ENCODE data around the gene UFL1. TPM values are rescaled to one million over a fixed set of nuclear protein-coding genes. Genes with fewer than 3 reads are reported as not detected.

UFL1 gene
- total and polyA plus RNA-seq, 8 donors: 5.3 to 53.4 (median 17.7) TPM

- H3K4me1 ChIP-seq: no peaks in the 10 kb centered on the region
- DNase-seq: no peak
- peaks cover 0 to 48% (median 16%) of the 10 kb centered on the region in 4 donors for H3K9me3 ChIP-seq
- no peak overlapping the region for H3K27ac ChIP-seq
- H3K36me3 ChIP-seq: peaks cover 0 to 5% (median 0%) of the 10 kb centered on the region in 4 donors
- H3K27me3 ChIP-seq: no peaks in the 10 kb centered on the region
- intact Hi-C loops (cut with DNase I; ENCODE audit: low total_unique reads): no loop called here
- H3K4me3 ChIP-seq: no peak overlapping the region
- WGBS, 5 donors: 89 to 100% (median 97%) methylated on average over 1 of the region's 1 CpG
- no peak for TF ChIP-seq CTCF (IDR thresholded peaks at IDR 0.05)
- TF ChIP-seq POLR2A (IDR thresholded peaks at IDR 0.05): no peak
- TF ChIP-seq POLR2AphosphoS5 (IDR thresholded peaks at IDR 0.05): no peak
- no peak for TF ChIP-seq EP300 (IDR thresholded peaks at IDR 0.05)
Observed at GRCh38 chr6:96502915-96503314, 18.7 kb upstream of the UFL1 start.

GRCh38 chr6:96505363-96505762 lies 16.2 kb upstream of the UFL1 start:
- no peak for DNase-seq
- no peak overlapping the region for H3K27ac ChIP-seq
- intact Hi-C loops (cut with DNase I; ENCODE audit: low total_unique reads): no loop called here
- H3K36me3 ChIP-seq: peaks cover 0 to 8% (median 2%) of the 10 kb centered on the region in 4 donors
- TF ChIP-seq POLR2AphosphoS5 (IDR thresholded peaks at IDR 0.05) (no peak), CTCF (IDR thresholded peaks at IDR 0.05) (no peak), EP300 (IDR thresholded peaks at IDR 0.05) (no peak), POLR2A (IDR thresholded peaks at IDR 0.05) (no peak)
- H3K9me3 ChIP-seq: peaks cover 8 to 42% (median 16%) of the 10 kb centered on the region in 4 donors
- 27 to 63% (median 45%) methylated on average over 2 of the region's 2 CpGs for WGBS, 5 donors
- no peaks in the 10 kb centered on the region for H3K4me1 ChIP-seq
- no peak overlapping the region for H3K4me3 ChIP-seq
- no peaks in the 10 kb centered on the region for H3K27me3 ChIP-seq

GRCh38 chr6:96509281-96509680 lies 12.3 kb upstream of the UFL1 start:
- Histone ChIP-seq H3K27me3 (no peaks in the 10 kb centered on the region), H3K4me3 (no peak overlapping the region), H3K4me1 (no peaks in the 10 kb centered on the region), H3K36me3 (peaks cover 0 to 20% (median 11%) of the 10 kb centered on the region in 4 donors), H3K27ac (no peak overlapping the region), H3K9me3 (peaks cover 8 to 16% (median 14%) of the 10 kb centered on the region in 4 donors)
- TF ChIP-seq EP300 (IDR thresholded peaks at IDR 0.05) (no peak), POLR2A (IDR thresholded peaks at IDR 0.05) (no peak)
- no peak for DNase-seq
- intact Hi-C loops (cut with DNase I; ENCODE audit: low total_unique reads): no loop called here
- 81 to 90% (median 83%) methylated on average over 2 of the region's 2 CpGs for WGBS, 5 donors

- 27 to 47% (median 35%) methylated on average over 6 of the region's 6 CpGs for WGBS, 5 donors
- Histone ChIP-seq H3K9me3 (no peaks in the 10 kb centered on the region), H3K4me3 (peak overlapping the region; percentile 65 to 73 (median 70)), H3K36me3 (peaks cover 0 to 7% (median 5%) of the 10 kb centered on the region in 4 donors), H3K27me3 (no peaks in the 10 kb centered on the region), H3K4me1 (peaks cover 12 to 35% (median 26%) of the 10 kb centered on the region in 4 donors), H3K27ac (peak overlapping the region; percentile 17 to 99 (median 96))
- TF ChIP-seq POLR2AphosphoS5 (IDR thresholded peaks at IDR 0.05) (peak in 2 of 3 donors; percentile 10 to 58), CTCF (IDR thresholded peaks at IDR 0.05) (no peak)
- intact Hi-C loops (cut with DNase I; ENCODE audit: low total_unique reads): no loop called here
- DNase-seq: peak; percentile 62 to 82
Observed at GRCh38 chr6:96520171-96521115, 1.2 kb upstream of the UFL1 start.

Data from stomach (tissue), 9 donors.